Hepatocyte (in vitro differentiated cells): ENCODE results near the gene ZNF512B. TPM values are rescaled to one million over a fixed set of nuclear protein-coding genes. Genes with fewer than 3 reads are reported as not detected.

Experiments
- DNase-seq: peaks from one replicate; pipeline ENCODE4 v3.0.0-alpha.2; 2016; ENCODE audit warnings: low spot score
- H2AFZ ChIP-seq: fragments of 200-600 bp; sonication (generic); 2 replicates; pipeline ENCODE4 v1.6.0; 2016; ENCODE audit warnings: antibody characterized with exemption, mild to moderate bottlenecking
- H3K27ac ChIP-seq: fragments of 200-600 bp; sonication (generic); 2 replicates; pipeline ENCODE4 v1.5.1; 2016; ENCODE audit warnings: mild to moderate bottlenecking
- H3K27me3 ChIP-seq: fragments of 200-600 bp; sonication (generic); 2 replicates; pipeline ENCODE4 v1.6.1; 2016
- H3K36me3 ChIP-seq: fragments of 200-600 bp; sonication (generic); replicated peaks from 2 replicates; pipeline ENCODE4 v1.5.1; 2016; ENCODE audit warnings: low read depth; ENCODE audit not compliant: insufficient read depth
- H3K4me1 ChIP-seq: fragments of 200-600 bp; sonication (generic); 2 replicates; pipeline ENCODE4 v1.5.1; 2016; ENCODE audit warnings: mild to moderate bottlenecking, moderate library complexity; ENCODE audit not compliant: insufficient read depth
- H3K4me2 ChIP-seq: fragments of 200-600 bp; sonication (generic); 2 replicates; pipeline ENCODE4 v1.6.0; 2016
- H3K4me3 ChIP-seq: fragments of 200-600 bp; sonication (generic); 2 replicates; pipeline ENCODE4 v1.5.1; 2016; ENCODE audit warnings: mild to moderate bottlenecking
- H3K79me2 ChIP-seq: fragments of 200-600 bp; sonication (generic); 2 replicates; pipeline ENCODE4 v1.6.0; 2017; ENCODE audit warnings: mild to moderate bottlenecking
- H3K9me2 ChIP-seq: fragments of 200-600 bp; sonication (generic); replicated peaks from 2 replicates; pipeline ENCODE4 v1.6.0; 2017; ENCODE audit warnings: mild to moderate bottlenecking; ENCODE audit not compliant: insufficient read depth
- H3K9me3 ChIP-seq: fragments of 200-600 bp; sonication (generic); 2 replicates; pipeline ENCODE4 v1.5.1; 2016; ENCODE audit warnings: low read depth, mild to moderate bottlenecking
- H4K20me1 ChIP-seq: fragments of 200-600 bp; sonication (generic); 2 replicates; pipeline ENCODE4 v1.6.0; 2016; ENCODE audit warnings: mild to moderate bottlenecking; ENCODE audit not compliant: insufficient read depth, poor library complexity, severe bottlenecking
- EZH2 ChIP-seq: fragments of 200-600 bp; sonication (generic); IDR thresholded peaks from 2 replicates; pipeline ENCODE4 v1.6.1; 2016; ENCODE audit warnings: antibody characterized with exemption, mild to moderate bottlenecking, borderline replicate concordance
- EZH2phosphoT487 ChIP-seq: fragments of 200-600 bp; sonication (generic); IDR thresholded peaks from one replicate; pipeline ENCODE4 v1.6.1; 2018; ENCODE audit warnings: antibody characterized with exemption, mild to moderate bottlenecking, low read depth, moderate library complexity; ENCODE audit not compliant: unreplicated experiment, severe bottlenecking
- WGBS: methylation state at CpG from one replicate; pipeline ENCODE4 v1.1.6; 2016; ENCODE audit warnings: low lambda C conversion rate; ENCODE audit errors: missing lambda C conversion rate; 5-methylcytosine and 5-hydroxymethylcytosine counted together
- polyA plus RNA-seq: library from polyadenylated mRNA; unstranded; fragments of >200 nt; fragmentation: Nextera tagmentation; extraction: Ambion mirVana; gene quantifications from 2 replicates; pipeline ENCODE4 v1.2.1, GENCODE V29; 2016
- total RNA-seq: library from RNA; depleted of rRNA; stranded (reverse); fragments of >200 nt; gene quantifications from 2 replicates; pipeline ENCODE4 v1.2.3, GENCODE V29; 2014
- TF ChIP-seq, protein P1 (sequence below): fragments of 200-600 bp; sonication (generic); IDR thresholded peaks from 2 replicates; pipeline ENCODE4 v1.5.1; 2016; ENCODE audit warnings: antibody characterized with exemption, mild to moderate bottlenecking; ENCODE audit not compliant: poor library complexity

The ZNF512B gene
- total and polyA plus RNA-seq, 2 experiments from 2014 or later: 10.1 to 13.5 TPM

DNA sequence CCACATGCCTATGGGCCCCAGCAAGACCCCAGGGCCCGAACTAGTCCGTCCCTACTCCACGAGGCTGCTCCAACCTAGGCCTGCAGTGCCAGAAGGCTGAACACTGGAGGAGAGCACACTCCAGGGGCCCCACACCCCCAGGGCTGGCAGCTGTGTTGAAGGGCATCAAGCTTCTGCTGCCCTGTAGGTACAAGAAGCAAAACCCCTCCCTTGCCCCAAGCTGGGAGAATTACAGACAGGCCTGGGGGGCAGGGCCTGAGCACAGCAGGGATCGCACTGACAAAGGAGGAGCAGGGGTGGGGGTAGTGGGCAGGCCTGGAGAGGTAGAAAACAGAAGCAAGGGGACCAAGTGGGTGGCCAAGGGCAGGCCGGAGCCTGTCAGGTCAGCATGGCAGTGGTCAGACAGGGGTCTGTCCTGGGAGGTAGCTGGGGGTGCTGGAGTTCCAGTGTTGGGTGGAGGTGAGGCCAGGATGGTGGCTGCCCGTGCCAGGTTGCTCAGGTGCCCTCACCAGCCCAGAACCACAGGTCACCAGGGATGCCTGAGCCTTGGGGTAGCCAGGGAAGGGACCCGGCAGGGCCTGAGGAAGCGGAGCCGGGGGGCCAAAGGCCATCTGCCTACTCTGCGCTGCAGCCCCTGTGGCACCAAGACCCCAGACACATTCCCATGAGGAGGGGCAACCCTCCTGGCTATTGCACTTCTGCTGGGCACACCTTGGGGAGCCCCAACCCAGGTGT lies 10.6 kb downstream of the ZNF512B start:
- Histone ChIP-seq H3K4me2 (no peak overlapping the region), H3K9me2 (no peaks in the 10 kb centered on the region), H3K79me2 (peaks cover 20% of the 10 kb centered on the region), H3K4me1 (peaks cover 10% of the 10 kb centered on the region), H3K4me3 (no peak overlapping the region), H3K9me3 (no peaks in the 10 kb centered on the region), H4K20me1 (peaks cover 12% of the 10 kb centered on the region), H3K27me3 (no peaks in the 10 kb centered on the region), H2AFZ (no peak overlapping the region), H3K27ac (no peak overlapping the region), H3K36me3 (no peaks in the 10 kb centered on the region)
- TF ChIP-seq, protein P1, sequence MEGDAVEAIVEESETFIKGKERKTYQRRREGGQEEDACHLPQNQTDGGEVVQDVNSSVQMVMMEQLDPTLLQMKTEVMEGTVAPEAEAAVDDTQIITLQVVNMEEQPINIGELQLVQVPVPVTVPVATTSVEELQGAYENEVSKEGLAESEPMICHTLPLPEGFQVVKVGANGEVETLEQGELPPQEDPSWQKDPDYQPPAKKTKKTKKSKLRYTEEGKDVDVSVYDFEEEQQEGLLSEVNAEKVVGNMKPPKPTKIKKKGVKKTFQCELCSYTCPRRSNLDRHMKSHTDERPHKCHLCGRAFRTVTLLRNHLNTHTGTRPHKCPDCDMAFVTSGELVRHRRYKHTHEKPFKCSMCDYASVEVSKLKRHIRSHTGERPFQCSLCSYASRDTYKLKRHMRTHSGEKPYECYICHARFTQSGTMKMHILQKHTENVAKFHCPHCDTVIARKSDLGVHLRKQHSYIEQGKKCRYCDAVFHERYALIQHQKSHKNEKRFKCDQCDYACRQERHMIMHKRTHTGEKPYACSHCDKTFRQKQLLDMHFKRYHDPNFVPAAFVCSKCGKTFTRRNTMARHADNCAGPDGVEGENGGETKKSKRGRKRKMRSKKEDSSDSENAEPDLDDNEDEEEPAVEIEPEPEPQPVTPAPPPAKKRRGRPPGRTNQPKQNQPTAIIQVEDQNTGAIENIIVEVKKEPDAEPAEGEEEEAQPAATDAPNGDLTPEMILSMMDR: no peak
- TF ChIP-seq EZH2 (no peak), EZH2phosphoT487 (no peak)
- WGBS: 87% methylated on average over 10 of the region's 10 CpGs
- no peak for DNase-seq

GRCh38 chr20:63958471-63958870 lies 11.3 kb downstream of the ZNF512B start:
- H3K9me3 ChIP-seq: no peaks in the 10 kb centered on the region
- H3K36me3 ChIP-seq: no peaks in the 10 kb centered on the region
- no peak overlapping the region for H2AFZ ChIP-seq
- H3K4me3 ChIP-seq: no peak overlapping the region
- TF ChIP-seq, protein P1: no peak
- TF ChIP-seq EZH2 (no peak), EZH2phosphoT487 (no peak)
- peaks cover 26% of the 10 kb centered on the region for H3K79me2 ChIP-seq
- no peaks in the 10 kb centered on the region for H3K27me3 ChIP-seq
- no peak for DNase-seq
- peak overlapping the region; percentile 92 for H3K4me2 ChIP-seq
- H4K20me1 ChIP-seq: peaks cover 19% of the 10 kb centered on the region
- no peaks in the 10 kb centered on the region for H3K9me2 ChIP-seq
- WGBS: 78% methylated on average over 4 of the region's 4 CpGs
- H3K27ac ChIP-seq: peak overlapping the region; percentile 90
- peaks cover 15% of the 10 kb centered on the region for H3K4me1 ChIP-seq

DNA sequence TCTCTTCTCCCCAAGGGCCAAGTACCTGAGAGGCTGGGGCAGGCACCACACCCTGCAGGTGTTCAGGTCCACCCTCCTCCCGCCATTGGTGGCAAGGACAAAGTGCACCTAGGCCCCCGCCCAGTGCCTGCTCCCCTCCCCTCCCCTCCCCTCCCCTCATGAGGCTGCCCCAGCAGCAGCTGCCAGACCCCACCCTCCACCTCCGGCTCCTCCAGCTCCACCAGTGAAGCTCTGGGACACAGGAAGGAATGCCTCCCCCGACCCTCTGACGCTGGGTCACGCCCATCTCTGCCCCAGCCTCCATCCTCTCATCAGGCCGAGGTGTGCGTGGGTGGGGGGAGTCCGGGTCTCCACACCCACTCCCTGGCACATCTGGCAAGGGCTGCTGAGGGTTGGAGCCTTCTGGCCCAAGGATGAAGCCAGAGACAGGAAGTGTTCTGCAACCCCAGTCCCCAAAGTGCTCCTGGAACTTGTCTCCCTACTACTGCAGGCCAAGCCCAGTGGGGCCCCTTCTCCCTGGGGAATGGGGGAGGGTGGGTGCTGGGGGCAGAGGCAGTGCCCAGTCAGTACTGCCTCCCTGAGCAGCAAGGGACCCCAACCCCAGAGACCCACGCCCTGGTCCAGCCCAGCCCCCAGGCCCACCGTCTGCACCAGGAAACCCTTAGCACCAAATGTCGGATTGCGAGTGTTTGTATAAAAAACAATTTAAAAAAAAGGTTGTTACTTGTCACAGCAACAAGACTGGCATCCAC lies 11.9 kb downstream of the ZNF512B start:
- H2AFZ ChIP-seq: no peak overlapping the region
- H3K4me2 ChIP-seq: peak overlapping the region; percentile 92
- DNase-seq: peak; percentile 86
- H4K20me1 ChIP-seq: peaks cover 22% of the 10 kb centered on the region
- H3K27ac ChIP-seq: peak overlapping the region; percentile 90
- TF ChIP-seq EZH2phosphoT487: no peak
- peaks cover 32% of the 10 kb centered on the region for H3K79me2 ChIP-seq
- peaks cover 15% of the 10 kb centered on the region for H3K4me1 ChIP-seq
- no peaks in the 10 kb centered on the region for H3K9me3 ChIP-seq
- no peaks in the 10 kb centered on the region for H3K36me3 ChIP-seq
- no peaks in the 10 kb centered on the region for H3K9me2 ChIP-seq
- no peaks in the 10 kb centered on the region for H3K27me3 ChIP-seq
- 45% methylated on average over 11 of the region's 13 CpGs for WGBS
- H3K4me3 ChIP-seq: no peak overlapping the region
